ES-I3 (cell line): Measurements from ENCODE around the gene FAM193A.

Source experiments
- H3K36me3 ChIP-seq: 2 replicates; pipeline ENCODE4 v1.6.1; 2013; ENCODE audit warnings: mild to moderate bottlenecking, low read length, control low read depth, moderate library complexity; ENCODE audit not compliant: insufficient read depth
- H3K4me1 ChIP-seq: 2 replicates; pipeline ENCODE4 v1.6.1; 2013; ENCODE audit warnings: mild to moderate bottlenecking, control low read depth, low read length; ENCODE audit not compliant: insufficient read depth
- H3K9ac ChIP-seq: 2 replicates; pipeline ENCODE4 v1.6.1; 2013; ENCODE audit warnings: low read depth, mild to moderate bottlenecking, low read length, moderate library complexity
- H3K9me3 ChIP-seq: 2 replicates; pipeline ENCODE4 v1.6.1; 2013; ENCODE audit warnings: mild to moderate bottlenecking, low read length, moderate library complexity; ENCODE audit not compliant: control insufficient read depth, insufficient read depth

Gene FAM193A

GRCh38 chr4:2685541-2685940 lies 149.1 kb downstream of the FAM193A start:
- no peaks in the 10 kb centered on the region for H3K4me1 ChIP-seq
- H3K9me3 ChIP-seq = no peaks in the 10 kb centered on the region
- peaks cover 10% of the 10 kb centered on the region for H3K36me3 ChIP-seq
- no peak overlapping the region for H3K9ac ChIP-seq

- H3K36me3 ChIP-seq = peaks cover 14% of the 10 kb centered on the region
- H3K9ac ChIP-seq = no peak overlapping the region
- H3K4me1 ChIP-seq = no peaks in the 10 kb centered on the region
- H3K9me3 ChIP-seq = no peaks in the 10 kb centered on the region
These were observed 150.2 kb downstream of the FAM193A start for GRCh38 chr4:2686379-2687265.

GRCh38 chr4:2688281-2688680 lies 151.8 kb downstream of the FAM193A start:
- Histone ChIP-seq H3K4me1 (no peaks in the 10 kb centered on the region), H3K36me3 (peaks cover 17% of the 10 kb centered on the region), H3K9ac (no peak overlapping the region), H3K9me3 (no peaks in the 10 kb centered on the region)

GRCh38 chr4:2688697-2689096 lies 152.2 kb downstream of the FAM193A start:
- H3K9me3 ChIP-seq = no peaks in the 10 kb centered on the region
- H3K36me3 ChIP-seq = peaks cover 15% of the 10 kb centered on the region
- no peak overlapping the region for H3K9ac ChIP-seq
- no peaks in the 10 kb centered on the region for H3K4me1 ChIP-seq

- Histone ChIP-seq H3K4me1 (no peaks in the 10 kb centered on the region), H3K9me3 (no peaks in the 10 kb centered on the region), H3K9ac (no peak overlapping the region), H3K36me3 (peaks cover 15% of the 10 kb centered on the region)
These were observed 152.7 kb downstream of the FAM193A start for GRCh38 chr4:2689114-2689513.

- Histone ChIP-seq H3K4me1 (no peaks in the 10 kb centered on the region), H3K9ac (no peak overlapping the region), H3K36me3 (peaks cover 19% of the 10 kb centered on the region), H3K9me3 (no peaks in the 10 kb centered on the region)
These were observed 153.6 kb downstream of the FAM193A start for GRCh38 chr4:2689825-2690700.

- Histone ChIP-seq H3K9ac (no peak overlapping the region), H3K36me3 (peaks cover 23% of the 10 kb centered on the region), H3K4me1 (no peaks in the 10 kb centered on the region), H3K9me3 (no peaks in the 10 kb centered on the region)
These were observed 154.9 kb downstream of the FAM193A start for GRCh38 chr4:2691313-2691712.

- Histone ChIP-seq H3K4me1 (no peaks in the 10 kb centered on the region), H3K9ac (no peak overlapping the region), H3K36me3 (peaks cover 28% of the 10 kb centered on the region), H3K9me3 (no peaks in the 10 kb centered on the region)
These were observed 155.5 kb downstream of the FAM193A start for GRCh38 chr4:2691952-2692435.

- Histone ChIP-seq H3K36me3 (peaks cover 28% of the 10 kb centered on the region), H3K9me3 (no peaks in the 10 kb centered on the region), H3K4me1 (no peaks in the 10 kb centered on the region), H3K9ac (no peak overlapping the region)
These were observed 158.2 kb downstream of the FAM193A start for GRCh38 chr4:2694691-2695090.

- no peaks in the 10 kb centered on the region for H3K9me3 ChIP-seq
- no peaks in the 10 kb centered on the region for H3K4me1 ChIP-seq
- peaks cover 31% of the 10 kb centered on the region for H3K36me3 ChIP-seq
- no peak overlapping the region for H3K9ac ChIP-seq
These were observed 159.1 kb downstream of the FAM193A start for GRCh38 chr4:2695346-2696060.

- Histone ChIP-seq H3K9me3 (no peaks in the 10 kb centered on the region), H3K4me1 (no peaks in the 10 kb centered on the region), H3K36me3 (peaks cover 30% of the 10 kb centered on the region), H3K9ac (no peak overlapping the region)
These were observed 160.0 kb downstream of the FAM193A start for GRCh38 chr4:2696423-2696822.

GRCh38 chr4:2697995-2698414 lies 161.6 kb downstream of the FAM193A start:
- H3K9me3 ChIP-seq = no peaks in the 10 kb centered on the region
- H3K9ac ChIP-seq = no peak overlapping the region
- no peaks in the 10 kb centered on the region for H3K4me1 ChIP-seq
- peaks cover 28% of the 10 kb centered on the region for H3K36me3 ChIP-seq

- Histone ChIP-seq H3K4me1 (no peaks in the 10 kb centered on the region), H3K36me3 (peaks cover 30% of the 10 kb centered on the region), H3K9me3 (no peaks in the 10 kb centered on the region), H3K9ac (no peak overlapping the region)
These were observed 162.1 kb downstream of the FAM193A start for GRCh38 chr4:2698504-2698903.

- H3K9ac ChIP-seq = no peak overlapping the region
- no peaks in the 10 kb centered on the region for H3K4me1 ChIP-seq
- H3K9me3 ChIP-seq = no peaks in the 10 kb centered on the region
- peaks cover 32% of the 10 kb centered on the region for H3K36me3 ChIP-seq
These were observed 162.6 kb downstream of the FAM193A start for GRCh38 chr4:2698951-2699505.
